MCF 10A (cell line): ENCODE results near the gene VIT. TPM values are rescaled to one million over a fixed set of nuclear protein-coding genes. Genes with fewer than 3 reads are reported as not detected.

Experiments
- BruUV-seq: library from RNA; stranded (reverse); fragments of 400-500 nt; replicated peaks from 2 replicates; lab custom pipeline; 2021; lab: Mats Ljungman, UMichigan
- CTCF ChIA-PET: fragments of 300-600 bp; sonication (Branson Sonifier 250); formaldehyde crosslinking; extraction: SDS; loops from one replicate; lab custom pipeline; 2021; ENCODE audit warnings: antibody characterized with exemption, inconsistent platforms; lab: Yijun Ruan, JAX
- POLR2A ChIA-PET: fragments of 300-600, 350-650 bp; sonication (Branson Sonifier 250); formaldehyde crosslinking; extraction: SDS; loops from one replicate; lab custom pipeline; 2020; ENCODE audit warnings: antibody characterized with exemption, inconsistent platforms; lab: Yijun Ruan, JAX
- DNase-seq: peaks from one replicate; pipeline ENCODE4 v3.0.0-alpha.2; 2018; ENCODE audit not compliant: unreplicated experiment
- H3K27ac Mint-ChIP-seq: one replicate; pipeline ENCODE4 v1.8.0; 2022; ENCODE audit warnings: mild to moderate bottlenecking, low read depth, mixed read lengths; ENCODE audit not compliant: unreplicated experiment
- H3K27me3 Mint-ChIP-seq: one replicate; pipeline ENCODE4 v1.8.0; 2022; ENCODE audit warnings: mixed read lengths; ENCODE audit not compliant: insufficient read depth, unreplicated experiment
- H3K36me3 Mint-ChIP-seq: one replicate; pipeline ENCODE4 v1.8.0; 2022; ENCODE audit warnings: mild to moderate bottlenecking, moderate library complexity, mixed read lengths; ENCODE audit not compliant: insufficient read depth, unreplicated experiment
- H3K4me1 Mint-ChIP-seq: one replicate; pipeline ENCODE4 v1.8.0; 2022; ENCODE audit warnings: mixed read lengths; ENCODE audit not compliant: insufficient read depth, unreplicated experiment
- H3K4me3 Mint-ChIP-seq: one replicate; pipeline ENCODE4 v1.8.0; 2022; ENCODE audit warnings: mild to moderate bottlenecking, moderate library complexity, mixed read lengths; ENCODE audit not compliant: unreplicated experiment
- H3K9me3 Mint-ChIP-seq: one replicate; pipeline ENCODE4 v1.8.0; 2022; ENCODE audit warnings: mixed read lengths; ENCODE audit not compliant: unreplicated experiment
- intact Hi-C: fragments of 100-400 bp; cut with micrococcal nuclease; formaldehyde crosslinking; loops from 2 replicates; pipeline ENCODE4 v1.14.1; 2022
- total RNA-seq: library from RNA; stranded (reverse); gene quantifications from 2 replicates; pipeline ENCODE4 v1.2.3, GENCODE V29; 2022
- TF ChIP-seq, protein P1 (sequence below): fragments of 200-600 bp; IDR thresholded peaks from one replicate; pipeline ENCODE4 v1.8.0; 2022; ENCODE audit warnings: antibody characterized with exemption, mild to moderate bottlenecking; ENCODE audit not compliant: unreplicated experiment

The VIT gene
- total RNA-seq, 1 experiment from 2014 or later = not detected

DNA sequence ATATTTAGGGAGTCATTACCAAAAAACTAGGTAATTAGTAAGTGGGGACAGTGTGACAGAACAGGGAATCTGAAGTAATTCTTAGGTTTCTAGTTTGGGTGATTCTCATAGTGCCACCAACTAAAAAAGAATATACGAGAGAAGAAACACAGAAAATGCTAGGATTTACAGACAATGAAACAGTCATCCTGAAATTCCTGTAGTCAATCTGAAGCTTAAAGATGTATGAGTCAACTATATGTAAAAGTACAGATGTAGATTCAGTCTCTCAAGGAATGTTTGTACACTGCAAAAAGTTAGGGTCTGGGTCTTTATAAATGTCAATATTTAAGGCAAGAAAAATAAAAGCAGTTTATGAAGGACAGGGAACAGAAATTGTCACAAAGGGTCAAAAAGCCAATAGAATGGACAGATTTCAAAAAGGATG lies 162.9 kb downstream of the VIT start:
- Mint-ChIP-seq H3K27me3 (no peaks in the 10 kb centered on the region), H3K4me3 (no peak overlapping the region), H3K9me3 (no peaks in the 10 kb centered on the region), H3K36me3 (peaks cover 28% of the 10 kb centered on the region), H3K27ac (no peak overlapping the region), H3K4me1 (peaks cover under 1% of the 10 kb centered on the region)
- TF ChIP-seq, protein P1, sequence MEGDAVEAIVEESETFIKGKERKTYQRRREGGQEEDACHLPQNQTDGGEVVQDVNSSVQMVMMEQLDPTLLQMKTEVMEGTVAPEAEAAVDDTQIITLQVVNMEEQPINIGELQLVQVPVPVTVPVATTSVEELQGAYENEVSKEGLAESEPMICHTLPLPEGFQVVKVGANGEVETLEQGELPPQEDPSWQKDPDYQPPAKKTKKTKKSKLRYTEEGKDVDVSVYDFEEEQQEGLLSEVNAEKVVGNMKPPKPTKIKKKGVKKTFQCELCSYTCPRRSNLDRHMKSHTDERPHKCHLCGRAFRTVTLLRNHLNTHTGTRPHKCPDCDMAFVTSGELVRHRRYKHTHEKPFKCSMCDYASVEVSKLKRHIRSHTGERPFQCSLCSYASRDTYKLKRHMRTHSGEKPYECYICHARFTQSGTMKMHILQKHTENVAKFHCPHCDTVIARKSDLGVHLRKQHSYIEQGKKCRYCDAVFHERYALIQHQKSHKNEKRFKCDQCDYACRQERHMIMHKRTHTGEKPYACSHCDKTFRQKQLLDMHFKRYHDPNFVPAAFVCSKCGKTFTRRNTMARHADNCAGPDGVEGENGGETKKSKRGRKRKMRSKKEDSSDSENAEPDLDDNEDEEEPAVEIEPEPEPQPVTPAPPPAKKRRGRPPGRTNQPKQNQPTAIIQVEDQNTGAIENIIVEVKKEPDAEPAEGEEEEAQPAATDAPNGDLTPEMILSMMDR = no peak
- POLR2A ChIA-PET = no interaction called here
- intact Hi-C loops = no loop called here
- CTCF ChIA-PET = no interaction called here
- BruUV-seq = no TSS peak
- DNase-seq = no peak

DNA sequence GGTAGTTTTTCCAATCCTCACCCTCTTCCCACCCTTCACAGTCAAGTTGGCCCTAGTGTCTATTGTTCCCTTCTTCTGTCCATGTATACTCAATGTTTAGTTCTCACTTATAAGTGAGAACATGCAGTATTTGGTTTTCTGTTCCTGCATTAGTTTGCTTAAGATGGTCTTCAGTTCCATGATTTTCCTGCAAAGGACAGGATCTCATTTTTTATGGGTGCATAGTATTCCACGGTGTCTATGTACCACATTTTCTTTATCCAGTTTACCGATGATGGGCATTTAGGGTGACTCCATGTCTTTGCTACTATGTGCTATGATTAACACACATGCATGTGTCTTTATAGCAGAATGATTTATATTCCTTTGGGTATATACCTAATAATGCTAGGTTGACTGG lies 165.4 kb downstream of the VIT start:
- ChIA-PET CTCF (no interaction called here), POLR2A (no interaction called here)
- H3K4me1 Mint-ChIP-seq = no peaks in the 10 kb centered on the region
- H3K9me3 Mint-ChIP-seq = no peaks in the 10 kb centered on the region
- no peaks in the 10 kb centered on the region for H3K27me3 Mint-ChIP-seq
- no peak overlapping the region for H3K4me3 Mint-ChIP-seq
- TF ChIP-seq, protein P1 = no peak
- H3K36me3 Mint-ChIP-seq = peaks cover 42% of the 10 kb centered on the region
- no TSS peak for BruUV-seq
- no peak overlapping the region for H3K27ac Mint-ChIP-seq
- intact Hi-C loops = no loop called here
- no peak for DNase-seq

Other genes with a start within 250 kb of the VIT start
- gene FEZ2, start 98.5 kb upstream of the VIT start, total RNA-seq = 31.9 and 43.4 TPM in 2 replicates